HG03135 (cell line): ENCODE data around the gene PCNX2.

ENCODE experiments used
- ATAC-seq: cut with Tn5 transposase; IDR thresholded peaks from one replicate; pipeline ENCODE4 v1.9.1; 2021; ENCODE audit warnings: mild to moderate bottlenecking, moderate library complexity; ENCODE audit not compliant: unreplicated experiment

The PCNX2 gene

DNA sequence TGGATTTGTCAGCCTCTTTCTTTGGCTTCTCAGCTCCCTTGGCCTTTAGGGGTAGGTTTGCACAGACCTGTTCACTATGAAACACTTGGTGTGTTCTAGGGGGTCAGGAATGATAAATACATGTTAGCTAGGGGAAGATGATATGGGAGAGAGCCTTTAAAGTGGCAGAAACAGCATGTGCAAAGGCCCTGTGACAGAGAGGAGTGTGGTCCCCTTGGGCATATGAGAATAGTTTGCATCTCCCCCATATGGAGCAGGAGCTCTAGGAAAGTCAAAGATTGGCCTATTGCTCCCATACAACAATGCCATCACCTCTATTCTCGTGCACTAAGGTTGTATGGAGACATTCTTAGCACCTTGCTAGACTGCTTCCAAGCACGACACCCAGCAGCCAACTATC, 355.8 kb downstream of the PCNX2 start:
- no peak for ATAC-seq

DNA sequence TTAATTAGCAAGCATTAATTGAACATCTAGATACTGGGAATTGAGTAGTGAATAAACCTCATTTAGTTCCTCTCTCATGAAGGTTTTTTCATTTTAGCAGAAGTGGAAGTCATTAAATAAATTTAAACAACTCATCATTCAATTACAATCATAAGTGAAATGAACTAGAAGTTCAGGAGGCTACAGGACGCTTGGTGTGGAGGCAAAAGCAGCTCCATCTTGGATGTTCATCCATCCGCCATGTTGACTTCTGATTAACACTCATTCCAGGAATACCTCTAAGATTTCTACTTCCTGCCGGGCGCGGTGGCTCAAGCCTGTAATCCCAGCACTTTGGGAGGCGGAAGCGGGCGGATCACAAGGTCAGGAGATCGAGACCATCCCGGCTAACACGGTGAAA, 356.6 kb downstream of the PCNX2 start:
- no peak for ATAC-seq

DNA sequence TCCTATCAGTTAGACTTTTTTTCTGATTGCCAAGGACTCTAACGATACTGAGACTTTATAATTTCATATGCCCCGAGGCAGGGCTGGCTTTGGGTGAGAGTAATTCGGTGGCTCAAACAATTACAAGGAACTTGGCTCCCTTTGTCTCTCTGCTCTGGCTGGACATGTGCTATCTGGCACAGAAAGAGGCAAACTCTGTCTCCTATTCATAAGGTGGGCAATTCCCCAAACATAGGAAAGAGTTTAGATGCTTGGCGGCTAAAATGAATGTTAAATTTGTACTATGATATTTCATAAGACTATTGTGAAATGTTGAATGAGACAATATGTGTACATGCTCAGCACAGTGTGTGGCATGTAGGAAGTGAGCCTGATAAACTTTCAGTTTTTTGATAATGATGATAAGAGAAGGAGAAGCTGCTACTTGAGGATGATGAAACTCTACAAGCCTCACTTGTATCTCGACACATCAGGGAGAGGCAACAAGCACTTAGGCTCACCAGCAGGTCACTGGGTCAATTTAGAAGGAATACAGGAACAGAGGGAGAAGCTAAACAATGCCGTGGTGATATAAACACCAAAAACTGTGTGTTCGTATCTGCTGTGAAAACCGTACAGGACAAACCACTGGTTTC, 357.7 kb downstream of the PCNX2 start:
- no peak for ATAC-seq

DNA sequence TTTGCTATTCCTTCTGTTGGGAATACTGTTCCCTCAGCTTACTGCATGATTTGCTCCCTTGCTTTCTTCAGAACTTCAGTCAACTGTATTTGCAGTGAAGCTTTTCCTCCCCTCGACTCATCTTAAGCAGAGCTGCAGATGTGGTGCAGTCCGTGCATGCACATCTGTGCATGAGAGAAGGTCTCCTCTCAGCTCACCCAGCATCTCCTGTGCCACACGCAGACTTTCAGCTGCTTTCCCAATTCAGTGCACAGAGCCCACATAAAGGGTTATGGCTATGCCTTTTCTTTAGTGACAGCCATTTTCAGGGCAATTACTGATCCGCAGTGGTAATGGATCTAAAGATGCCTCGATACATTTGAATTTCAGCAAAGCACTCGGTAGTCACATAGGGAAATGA, 358.6 kb downstream of the PCNX2 start:
- no peak for ATAC-seq
